WERI-Rb-1 (cell line): ENCODE measurements around the gene DGKQ.

ENCODE experiments used
- DNase-seq: peaks from one replicate; pipeline ENCODE4 v3.0.0-alpha.2; 2020
- H3K27ac ChIP-seq: fragments of 250-450 bp; sonication (Bioruptor Pico); 2 replicates; pipeline ENCODE4 v1.5.1; 2020; ENCODE audit warnings: mild to moderate bottlenecking, moderate library complexity
- H3K27me3 ChIP-seq: fragments of 250-450 bp; sonication (Bioruptor Pico); 2 replicates; pipeline ENCODE4 v1.5.1; 2021; ENCODE audit warnings: mild to moderate bottlenecking, low read depth, moderate library complexity; ENCODE audit not compliant: insufficient read depth, severe bottlenecking
- H3K36me3 ChIP-seq: fragments of 250-450 bp; sonication (Bioruptor Pico); 2 replicates; pipeline ENCODE4 v1.5.1; 2020; ENCODE audit warnings: mild to moderate bottlenecking, moderate library complexity
- H3K4me3 ChIP-seq: 2 replicates; pipeline ENCODE4 v1.5.1; 2011; ENCODE audit warnings: low read depth, mild to moderate bottlenecking, control low read depth, low read length
- H3K9me3 ChIP-seq: fragments of 250-450 bp; sonication (Bioruptor Pico); 2 replicates; pipeline ENCODE4 v1.5.1; 2021; ENCODE audit warnings: mild to moderate bottlenecking, moderate library complexity; ENCODE audit not compliant: severe bottlenecking
- CTCF ChIP-seq: IDR thresholded peaks from 2 replicates; pipeline ENCODE4 v1.5.1; 2011; ENCODE audit warnings: low read depth, mild to moderate bottlenecking, control low read depth, inconsistent platforms, low read length

Gene DGKQ

DNA sequence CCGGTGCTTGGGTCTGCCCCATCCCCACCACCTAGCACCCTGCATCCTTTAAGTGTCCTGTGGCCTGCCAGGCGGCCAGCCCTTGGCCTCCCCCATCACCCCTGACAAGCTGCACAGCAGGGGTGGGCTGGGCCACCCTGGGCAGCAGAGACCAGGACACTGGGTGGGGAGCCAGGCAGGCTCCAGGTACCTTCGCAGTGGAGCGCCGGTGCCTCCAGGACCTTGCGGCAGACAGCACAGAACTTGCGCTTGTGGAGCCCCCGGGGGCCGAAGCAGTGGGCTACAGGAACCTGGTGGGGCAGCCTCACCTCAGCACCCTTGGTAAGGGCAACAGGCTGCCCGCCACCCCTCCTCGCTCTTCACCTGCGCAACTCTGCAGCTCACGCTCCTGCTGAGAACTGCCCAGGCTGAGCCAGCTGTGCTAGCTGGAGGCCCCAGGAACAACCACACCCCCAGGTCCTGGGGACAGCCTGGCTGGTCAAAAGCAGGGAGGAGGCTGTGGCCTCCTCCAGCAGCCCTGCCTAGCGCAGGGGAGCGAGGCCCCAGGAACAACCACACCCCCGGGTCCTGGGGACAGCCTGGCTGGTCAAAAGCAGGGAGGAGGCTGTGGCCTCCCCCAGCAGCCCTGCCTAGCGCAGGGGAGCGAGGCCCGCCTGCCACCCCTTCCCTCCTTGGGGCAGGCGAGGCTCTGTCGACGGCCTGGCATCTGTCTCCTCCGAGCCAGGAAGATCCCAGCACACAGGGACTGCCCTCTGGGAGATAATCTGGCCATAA, 4.6 kb downstream of the DGKQ start:
- TF ChIP-seq CTCF = no peak
- Histone ChIP-seq H3K27ac (no peak overlapping the region), H3K4me3 (no peak overlapping the region), H3K27me3 (no peaks in the 10 kb centered on the region), H3K36me3 (no peaks in the 10 kb centered on the region; the same call in 1 of the 2 replicates), H3K9me3 (peaks cover 3% of the 10 kb centered on the region)
- no peak for DNase-seq

DNA sequence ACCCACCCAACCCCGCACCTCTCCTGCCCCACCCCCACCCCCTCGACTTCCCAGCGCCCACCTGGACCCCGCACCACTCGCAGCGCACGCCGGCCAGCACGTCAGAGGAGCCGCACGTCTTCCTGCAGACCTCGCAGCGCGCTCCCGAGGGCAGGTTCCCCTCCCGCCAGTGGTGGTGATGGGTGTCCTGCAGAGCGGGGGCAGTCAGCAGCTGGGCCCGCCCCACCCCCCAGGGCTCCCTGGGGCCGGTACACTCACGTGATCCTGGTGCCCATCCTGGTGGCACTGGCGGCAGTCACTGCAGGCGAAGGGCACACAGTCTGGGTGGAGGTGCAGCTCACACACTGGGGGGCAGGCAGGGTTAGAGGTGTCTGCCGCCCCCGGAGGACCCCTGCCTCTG, 5.1 kb downstream of the DGKQ start:
- Histone ChIP-seq H3K9me3 (no peaks in the 10 kb centered on the region), H3K27me3 (no peaks in the 10 kb centered on the region), H3K27ac (no peak overlapping the region), H3K4me3 (no peak overlapping the region), H3K36me3 (no peaks in the 10 kb centered on the region; the same call in 1 of the 2 replicates)
- DNase-seq = no peak
- no peak for TF ChIP-seq CTCF

- no peaks in the 10 kb centered on the region for H3K27me3 ChIP-seq
- no peak overlapping the region for H3K27ac ChIP-seq
- no peak overlapping the region for H3K4me3 ChIP-seq
- no peaks in the 10 kb centered on the region for H3K9me3 ChIP-seq
- no peak for TF ChIP-seq CTCF
- H3K36me3 ChIP-seq = no peaks in the 10 kb centered on the region; the same call in 1 of the 2 replicates
- no peak for DNase-seq
Measured at GRCh38 chr4:967113-968104, 6.0 kb downstream of the DGKQ start.

- Histone ChIP-seq H3K36me3 (peaks cover 7% of the 10 kb centered on the region; the same call in 1 of the 2 replicates), H3K27ac (no peak overlapping the region), H3K9me3 (no peaks in the 10 kb centered on the region), H3K27me3 (no peaks in the 10 kb centered on the region), H3K4me3 (no peak overlapping the region)
- no peak for DNase-seq
- TF ChIP-seq CTCF = no peak
Measured at GRCh38 chr4:966266-967112, 6.9 kb downstream of the DGKQ start.

DNA sequence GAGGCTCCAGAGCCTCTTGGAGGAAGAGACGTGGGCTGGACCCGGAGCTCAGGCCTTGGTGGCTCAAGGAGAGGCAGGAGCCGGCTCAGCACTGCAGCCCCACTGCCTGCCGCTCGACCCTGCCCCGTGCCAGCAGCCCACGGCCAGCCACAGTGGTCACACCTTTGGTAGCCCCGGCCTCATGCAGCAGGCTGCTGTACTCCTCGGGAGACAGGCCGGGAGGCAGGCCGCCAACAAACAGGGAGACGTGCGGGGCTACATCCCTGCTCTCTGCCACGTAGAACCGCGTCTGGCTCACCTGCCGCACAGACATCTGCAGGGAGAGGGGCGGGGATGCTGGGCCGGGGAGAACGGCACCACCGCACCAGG, 7.6 kb downstream of the DGKQ start:
- Histone ChIP-seq H3K27me3 (no peaks in the 10 kb centered on the region), H3K27ac (no peak overlapping the region)

More for the DNA sequence above, 7.6 kb downstream of the DGKQ start:
- Histone ChIP-seq H3K36me3 (peaks cover 9% of the 10 kb centered on the region; the same call in 1 of the 2 replicates), H3K9me3 (no peaks in the 10 kb centered on the region), H3K4me3 (no peak overlapping the region)
- DNase-seq = no peak
- TF ChIP-seq CTCF = no peak
